H1 (cell line): ENCODE data around the gene TRIM15. TPM values are rescaled to one million over a fixed set of nuclear protein-coding genes. Genes with fewer than 3 reads are reported as not detected.

ENCODE experiments used
- ASH2L ChIP-seq: fragments of 200-600, 300-600 bp; sonication (generic); IDR thresholded peaks from one replicate; pipeline ENCODE4 v1.7.1; 2017; ENCODE audit warnings: low read length
- CREB1 ChIP-seq: IDR thresholded peaks from 2 replicates; pipeline ENCODE4 v1.6.1; 2012; ENCODE audit warnings: inconsistent platforms
- EGR1 ChIP-seq: IDR thresholded peaks from 2 replicates; pipeline ENCODE4 v1.6.1; 2011; ENCODE audit warnings: low read depth, low read length, borderline replicate concordance
- GTF2F1 ChIP-seq: IDR thresholded peaks from 2 replicates; pipeline ENCODE4 v1.6.1; 2012; ENCODE audit warnings: low read depth, low read length, improper control_type of control experiment, borderline replicate concordance
- HDAC2 ChIP-seq, 2 experiments: fragments of 300-600 bp in 1 of 2; sonication (generic) in 1 of 2; IDR thresholded peaks; 2 replicates each; pipeline ENCODE4 v1.6.1; 2011 to 2012; ENCODE audit warnings: low read depth in 2 of 2, low read length in 2 of 2, mild to moderate bottlenecking in 2 of 2, moderate library complexity in 2 of 2, borderline replicate concordance in 1 of 2, inconsistent platforms in 1 of 2
- KDM4A ChIP-seq: IDR thresholded peaks from one replicate; pipeline ENCODE4 v1.7.1; 2012; ENCODE audit warnings: low read depth, mild to moderate bottlenecking, moderate library complexity, low read length, inconsistent platforms; ENCODE audit not compliant: severe bottlenecking
- RAD21 ChIP-seq, 2 experiments: IDR thresholded peaks in 1 of 2; conservative IDR thresholded peaks in 1 of 2; 2 replicates each; pipeline ENCODE4 v1.6.1; 2011; ENCODE audit warnings: low read depth in 2 of 2, low read length in 2 of 2, improper control_type of control experiment in 1 of 2, inconsistent platforms in 1 of 2, mild to moderate bottlenecking in 1 of 2, moderate library complexity in 1 of 2
- SP4 ChIP-seq: IDR thresholded peaks from 2 replicates; pipeline ENCODE4 v1.6.1; 2012; ENCODE audit warnings: low read length, inconsistent platforms
- SUZ12 ChIP-seq: fragments of 200-600 bp; sonication (generic); IDR thresholded peaks from 2 replicates; pipeline ENCODE4 v1.6.1; 2012; ENCODE audit warnings: mild to moderate bottlenecking, inconsistent platforms, low read length, moderate library complexity, mixed read lengths
- polyA plus RNA-seq, 7 experiments: library from polyadenylated mRNA; depleted of rRNA in 3 of 7; stranded (reverse) in 5 of 7; unstranded in 2 of 7; fragments of >200 nt in 5 of 7; fragments of 200-250 nt in 2 of 7; gene quantifications; 1 replicate in 5 of 7; 2 replicates in 1 of 7; 4 replicates in 1 of 7; pipeline versions ENCODE4 v1.2.1 to v1.2.3, GENCODE V29; 2011 to 2013; ENCODE audit warnings: missing spikeins in 2 of 7, mixed read lengths in 2 of 7
- total RNA-seq: library from RNA; stranded (reverse); fragmentation: NEBNext Ultra II Directional; extraction: Animal tissue kit (Norgen Biotek cat#: 25700); gene quantifications from 2 replicates; pipeline ENCODE4 v1.2.1, GENCODE V29; 2021
- TF ChIP-seq, protein P1 (sequence below): IDR thresholded peaks from 2 replicates; pipeline ENCODE4 v1.6.1; 2012; ENCODE audit warnings: inconsistent platforms

TRIM15 gene
- total and polyA plus RNA-seq, 2 of the 8 experiments (the other 6 are each of a cell fraction or from before 2014, with no cell fraction given): 0.18 to 0.48 TPM

DNA sequence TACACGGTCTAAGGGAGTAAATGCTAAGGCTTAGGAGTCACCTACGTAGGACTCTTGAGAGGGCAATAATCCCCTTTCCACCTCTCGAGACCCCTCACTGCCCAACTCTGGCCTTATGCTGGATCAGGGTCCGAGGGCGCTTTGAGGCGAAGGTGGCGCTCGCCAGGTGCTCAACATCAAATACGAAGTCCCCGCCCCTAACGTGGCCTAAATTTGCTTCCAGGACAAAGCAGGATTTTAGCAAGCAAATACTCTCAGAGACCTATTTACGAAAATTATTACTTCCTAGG, 50.3 kb downstream of the TRIM15 start (continued):
- TF ChIP-seq HDAC2 (IDR thresholded peaks at IDR 0.05; ENCODE audit: borderline replicate concordance in 1 of 2, low read depth in 2 of 2, low read length in 2 of 2): no peak
- no peak for TF ChIP-seq EGR1
- TF ChIP-seq, protein P1, sequence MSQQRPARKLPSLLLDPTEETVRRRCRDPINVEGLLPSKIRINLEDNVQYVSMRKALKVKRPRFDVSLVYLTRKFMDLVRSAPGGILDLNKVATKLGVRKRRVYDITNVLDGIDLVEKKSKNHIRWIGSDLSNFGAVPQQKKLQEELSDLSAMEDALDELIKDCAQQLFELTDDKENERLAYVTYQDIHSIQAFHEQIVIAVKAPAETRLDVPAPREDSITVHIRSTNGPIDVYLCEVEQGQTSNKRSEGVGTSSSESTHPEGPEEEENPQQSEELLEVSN: peak; percentile 81
- no peak for TF ChIP-seq CREB1
- no peak for TF ChIP-seq SP4
- no peak for TF ChIP-seq RAD21 (IDR thresholded peaks at IDR 0.05 in 1 of 2, conservative IDR thresholded peaks at IDR 0.05 in 1 of 2; ENCODE audit: low read depth in 2 of 2, low read length in 2 of 2)
- TF ChIP-seq GTF2F1: no peak
- no peak for TF ChIP-seq SUZ12
- peak; percentile 50 for TF ChIP-seq ASH2L
- peak; percentile 52 for TF ChIP-seq KDM4A
